Measurements from ENCODE around the gene TMEM175.

GRCh38 chr4:915041-915474, 17.2 kb upstream of the TMEM175 start:
- TF ChIP-seq TOX (CRISPR knock-in tag; IDR thresholded peaks at IDR 0.05; ENCODE audit: borderline replicate concordance) (no peak), ZFP3 (CRISPR knock-in tag; IDR thresholded peaks at IDR 0.05) (no peak), CREB5 (CRISPR knock-in tag; IDR thresholded peaks at IDR 0.05; ENCODE audit: low read depth) (no peak), TCF4 (CRISPR knock-in tag; IDR thresholded peaks at IDR 0.05; ENCODE audit: borderline replicate concordance) (no peak), ZNF8 (CRISPR knock-in tag; IDR thresholded peaks at IDR 0.05) (no peak), GLIS3 (CRISPR knock-in tag; IDR thresholded peaks at IDR 0.05) (no peak), ZNF70 (CRISPR knock-in tag; IDR thresholded peaks at IDR 0.05) (no peak)

Data from SK-N-SH treated with all-trans-retinoic acid at 6 μM for 48 hours (cell line).